Measurements from ENCODE around the gene DNAJB11. TPM values are rescaled to one million over a fixed set of nuclear protein-coding genes. Genes with fewer than 3 reads are reported as not detected.

Gene DNAJB11
- 78.8 and 82.3 TPM in 2 replicates for total RNA-seq

GRCh38 chr3:186570096-186570940 is at the start of gene DNAJB11:
Gene DNAJB11 (plus strand): TSS chr3:186570720. CDS start chr3:186570898, 178 bp downstream.

GRCh38 chr3:186544281-186544680 is 26.2 kb upstream of the DNAJB11 start, which contains the start of gene CRYGS:
Gene CRYGS (minus strand): TSS chr3:186544380. CDS start chr3:186544326, 54 bp downstream.

GRCh38 chr3:186567072-186567921 is 3.2 kb upstream of the DNAJB11 start, which contains the start of gene TBCCD1:
Gene TBCCD1 (minus strand): TSS chr3:186567339. CDS start chr3:186564329, 3,010 bp downstream.

GRCh38 chr3:186612721-186613636 is 42.5 kb downstream of the DNAJB11 start, which contains the start of gene AHSG:
Gene AHSG (plus strand): TSS chr3:186613060. CDS start chr3:186613142, 82 bp downstream.

Small RNAs within 50 kb of the gene (small RNA-seq; reads per million reads assigned to genes)
- gene RF00017, result not detected

Other genes with a start within 250 kb of the DNAJB11 start
- gene DGKG, start 208.5 kb upstream of the DNAJB11 start, total RNA-seq, result 0.13 and 0.36 TPM in 2 replicates
- 1.7 and 2.1 TPM in 2 replicates for gene CRYGS, start 26.3 kb upstream of the DNAJB11 start, total RNA-seq
- gene TBCCD1, start 3.4 kb upstream of the DNAJB11 start, total RNA-seq, result 18.8 and 24.1 TPM in 2 replicates
- gene AHSG, start 42.3 kb downstream of the DNAJB11 start, total RNA-seq, result not detected in 2 replicates
- gene FETUB, start 69.7 kb downstream of the DNAJB11 start, total RNA-seq, result not detected in 2 replicates
- gene HRG, start 95.3 kb downstream of the DNAJB11 start, total RNA-seq, result not detected in 2 replicates
- gene KNG1, start 146.6 kb downstream of the DNAJB11 start, total RNA-seq, result not detected in 2 replicates
- gene EIF4A2, start 212.9 kb downstream of the DNAJB11 start, total RNA-seq, result 655 and 667 TPM in 2 replicates
- gene RFC4, start 235.8 kb downstream of the DNAJB11 start, total RNA-seq, result 38.7 and 49.8 TPM in 2 replicates

Measured in thoracic aorta endothelial cell (primary cell).